ENCODE data around the gene SLC36A1.

Gene SLC36A1

GRCh38 chr5:151454166-151454565, 6.8 kb downstream of the SLC36A1 start:
- no peak for DNase-seq

DNA sequence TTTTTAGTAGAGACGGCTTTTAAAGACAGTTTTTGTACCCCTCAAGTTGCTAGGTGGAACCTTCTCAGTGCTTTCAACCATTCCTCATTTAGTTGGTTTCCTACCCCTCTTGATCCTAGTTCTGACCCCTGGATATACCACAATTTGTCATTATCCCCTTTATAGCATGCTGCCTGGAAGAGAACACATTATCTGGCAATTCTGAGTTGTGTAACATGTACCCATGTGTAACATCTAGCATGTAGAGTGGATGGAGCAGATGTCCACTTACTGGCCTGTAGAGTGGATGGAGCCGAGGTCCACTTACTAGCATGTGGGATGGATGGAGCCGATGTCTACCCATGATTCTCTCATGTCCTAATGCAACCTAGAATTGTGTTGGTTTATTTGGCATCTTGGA, 7.5 kb downstream of the SLC36A1 start:
- DNase-seq: no peak

DNA sequence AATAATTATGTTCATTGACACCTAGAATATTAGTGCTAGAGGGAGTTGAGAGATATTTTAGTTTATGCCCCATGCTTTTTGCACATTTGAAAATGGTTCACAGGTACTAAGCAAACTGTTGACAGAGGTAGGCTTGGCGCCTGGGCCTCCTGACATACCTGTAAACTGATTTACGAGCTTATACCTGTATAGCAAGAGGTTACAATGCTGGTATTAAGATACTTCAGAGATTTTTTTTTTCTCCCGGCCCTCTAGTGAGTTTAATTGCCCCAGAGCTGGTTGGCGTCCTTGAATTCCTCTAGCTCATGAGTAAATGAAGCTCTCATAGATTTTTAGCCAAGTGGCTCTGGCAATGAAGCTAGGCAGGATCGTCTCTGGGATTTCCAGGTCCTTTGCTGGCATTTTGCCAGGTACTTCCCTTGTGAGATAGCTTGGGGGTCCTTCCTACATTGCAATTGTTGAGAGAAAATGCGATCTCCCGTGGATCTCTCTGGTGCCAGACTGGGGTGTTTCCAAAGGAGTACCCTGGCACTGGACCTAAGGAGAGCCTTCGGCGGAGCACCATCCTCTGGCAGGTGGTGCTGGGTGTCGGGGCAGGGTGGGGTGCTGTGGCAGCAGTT, 9.0 kb downstream of the SLC36A1 start:
- DNase-seq: no peak

GRCh38 chr5:151458314-151458713, 10.9 kb downstream of the SLC36A1 start:
- DNase-seq: no peak

GRCh38 chr5:151459680-151460324, 12.4 kb downstream of the SLC36A1 start:
- no peak for DNase-seq

- no peak for DNase-seq
These were observed 13.9 kb downstream of the SLC36A1 start for GRCh38 chr5:151461312-151461711.

DNA sequence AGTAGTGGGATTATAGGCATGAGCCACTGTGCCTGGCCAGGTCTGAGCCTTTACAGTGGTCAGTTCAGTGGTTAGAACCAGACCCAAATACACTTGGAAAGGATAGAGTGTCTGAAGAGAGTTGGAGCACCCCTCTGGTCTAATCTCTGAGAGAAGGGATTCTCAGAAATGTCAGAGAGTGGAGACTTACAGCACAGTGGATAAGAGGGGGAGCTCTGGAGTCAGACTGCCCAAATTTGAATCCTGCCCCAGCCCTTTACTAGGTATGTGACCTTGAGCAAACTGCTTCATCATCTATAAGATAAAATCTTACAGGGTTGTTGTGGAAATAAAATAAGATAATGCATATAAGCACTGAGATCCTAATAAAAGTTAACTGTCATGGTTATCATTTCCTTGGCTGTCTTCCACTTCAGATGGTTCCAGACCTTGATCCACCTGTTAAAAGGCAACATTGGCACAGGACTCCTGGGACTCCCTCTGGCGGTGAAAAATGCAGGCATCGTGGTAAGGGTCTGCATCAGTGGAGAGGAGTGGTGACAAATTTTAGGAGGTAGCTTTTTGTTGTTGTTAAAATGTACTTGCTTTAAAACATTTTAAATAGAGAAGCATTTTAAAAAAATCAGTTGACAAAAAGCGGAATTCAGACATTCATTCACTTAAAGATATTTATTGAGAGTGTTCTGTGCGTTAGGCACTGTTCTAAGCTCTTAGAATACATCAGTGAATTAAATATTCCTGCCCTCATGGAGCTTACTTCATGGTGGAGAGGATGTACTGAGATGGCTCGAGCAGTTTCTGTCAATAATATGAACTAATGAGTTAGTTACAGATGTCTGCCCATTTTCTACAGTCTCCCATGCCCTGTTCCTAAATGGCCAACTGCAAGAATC, 16.0 kb downstream of the SLC36A1 start:
- DNase-seq: no peak

DNA sequence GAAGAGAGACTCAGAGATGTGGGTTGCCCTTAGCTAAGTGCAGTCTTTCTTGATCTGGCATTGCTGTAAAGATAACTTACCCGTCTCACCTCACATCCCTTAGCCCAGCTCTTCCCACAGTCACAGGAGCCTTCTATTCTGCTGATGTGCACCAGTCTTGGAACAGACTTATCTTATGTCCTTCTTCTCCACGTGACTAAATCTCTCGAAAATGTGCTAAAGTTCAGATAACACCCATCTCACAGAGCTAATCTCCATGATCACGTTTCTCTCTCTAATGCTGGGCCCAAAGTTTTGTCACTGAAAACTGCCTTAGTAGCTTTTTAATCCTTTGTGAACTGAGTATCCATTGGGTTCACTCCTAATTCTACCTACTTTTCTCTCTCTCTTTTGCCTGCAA, 16.7 kb downstream of the SLC36A1 start:
- no peak for DNase-seq

DNA sequence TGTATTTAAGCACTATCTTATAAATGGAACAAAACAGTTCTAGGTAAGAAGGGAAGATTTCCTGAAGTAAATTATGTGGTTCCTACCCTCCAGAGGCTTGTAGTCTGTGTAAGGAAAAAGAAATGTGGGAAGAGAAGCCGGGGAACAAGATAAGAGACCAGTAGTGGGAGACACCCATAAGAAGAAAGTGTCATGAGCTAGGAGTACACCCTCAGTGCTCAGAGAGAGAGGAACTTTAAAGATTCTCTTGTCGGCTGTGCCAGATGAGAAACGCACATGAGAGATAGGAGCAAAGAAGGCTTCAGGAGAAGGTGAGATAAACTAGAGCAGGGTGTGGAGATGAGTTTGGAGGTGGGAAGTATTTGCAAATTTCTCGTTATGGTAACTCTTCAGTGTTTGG, 18.1 kb downstream of the SLC36A1 start:
- no peak for DNase-seq

DNA sequence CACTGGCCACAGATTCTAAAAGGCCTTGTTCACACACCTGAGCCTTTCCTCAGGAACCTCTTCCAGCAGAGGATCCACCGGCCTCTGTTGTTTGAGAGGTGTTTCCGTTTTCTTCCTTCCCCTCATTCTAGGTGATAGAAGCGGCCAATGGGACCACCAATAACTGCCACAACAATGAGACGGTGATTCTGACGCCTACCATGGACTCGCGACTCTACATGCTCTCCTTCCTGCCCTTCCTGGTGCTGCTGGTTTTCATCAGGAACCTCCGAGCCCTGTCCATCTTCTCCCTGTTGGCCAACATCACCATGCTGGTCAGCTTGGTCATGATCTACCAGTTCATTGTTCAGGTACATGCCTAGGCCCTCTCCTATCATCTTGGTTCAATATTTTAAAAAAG, 20.2 kb downstream of the SLC36A1 start:
- no peak for DNase-seq

- no peak for DNase-seq
These were observed 22.0 kb downstream of the SLC36A1 start for GRCh38 chr5:151469386-151469785.

DNA sequence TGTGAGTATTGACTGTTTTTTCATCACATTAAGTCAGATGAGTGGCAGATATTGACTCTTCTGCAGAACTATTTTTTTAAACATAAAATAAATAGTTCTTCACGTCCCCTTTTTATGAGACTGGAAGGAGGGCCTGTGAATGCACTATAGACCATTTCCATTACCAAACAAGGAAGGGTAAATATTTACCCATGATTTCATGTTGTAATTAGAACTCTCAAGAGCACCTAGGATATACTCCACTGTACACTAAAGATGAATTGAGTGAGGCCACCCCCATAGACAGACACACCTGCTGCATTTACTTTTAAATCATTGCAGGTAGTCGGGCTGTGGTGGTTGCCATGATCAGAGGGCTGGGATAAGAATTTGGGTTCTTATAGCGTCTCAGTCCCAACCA, 22.6 kb downstream of the SLC36A1 start:
- no peak for DNase-seq

GRCh38 chr5:151470439-151470838, 23.0 kb downstream of the SLC36A1 start:
- DNase-seq: no peak

DNA sequence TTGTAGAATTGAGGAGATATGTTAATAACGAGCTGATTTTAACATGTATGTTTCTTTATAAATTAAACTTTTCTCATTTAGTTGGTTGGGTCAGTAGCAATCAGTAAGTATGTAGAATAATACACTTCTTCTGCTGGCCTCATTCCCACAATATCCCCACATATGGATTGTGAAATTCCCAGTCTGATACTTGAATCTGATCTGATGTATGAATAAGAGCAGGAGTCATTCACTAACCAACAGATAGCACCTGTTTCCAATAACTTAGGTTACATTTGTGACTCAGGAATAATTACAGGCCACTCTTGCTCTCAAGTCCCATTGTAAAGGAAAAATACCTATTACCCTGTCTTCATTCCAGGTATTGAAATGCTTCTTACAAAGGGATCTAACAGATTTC, 23.9 kb downstream of the SLC36A1 start:
- DNase-seq: no peak

- DNase-seq: no peak
These were observed 27.4 kb downstream of the SLC36A1 start for GRCh38 chr5:151474799-151475198.

- DNase-seq: no peak
These were observed 28.0 kb downstream of the SLC36A1 start for GRCh38 chr5:151475388-151475787.

GRCh38 chr5:151476016-151476415, 28.6 kb downstream of the SLC36A1 start:
- no peak for DNase-seq

GRCh38 chr5:151477101-151477500, 29.7 kb downstream of the SLC36A1 start:
- no peak for DNase-seq

- no peak for DNase-seq
These were observed 33.2 kb downstream of the SLC36A1 start for GRCh38 chr5:151480384-151481293.

- no peak for DNase-seq
These were observed 35.8 kb downstream of the SLC36A1 start for GRCh38 chr5:151483176-151483575.

- DNase-seq: no peak
These were observed 36.2 kb downstream of the SLC36A1 start for GRCh38 chr5:151483647-151484046.

- no peak for DNase-seq
These were observed 40.1 kb downstream of the SLC36A1 start for GRCh38 chr5:151487544-151487943.

- DNase-seq: no peak
These were observed 43.2 kb downstream of the SLC36A1 start for GRCh38 chr5:151490627-151491026.
